GM11168 (cell line): ENCODE measurements around the gene CNTFR.
"Not testable (repeated sequence)": the region's sequence is repeated elsewhere in the genome, so short reads cannot be mapped to it uniquely, and the experiment has no call there.

ENCODE experiments used
- in situ Hi-C: fragments of 300-500 bp; cut with MboI; formaldehyde crosslinking; loops from one replicate; pipeline ENCODE4 v1.12.0; 2022; ENCODE audit warnings: low sequenced_read_pairs; ENCODE audit not compliant: unreplicated experiment

CNTFR gene

GRCh38 chr9:34589636-34590380 lies at the start of gene CNTFR:
CNTFR (minus strand) TSS chr9:34589724; CDS start chr9:34568981, 20,743 bp downstream.
- in situ Hi-C loops = no loop called here

- in situ Hi-C loops = not testable (repeated sequence)
These were observed 49.8 kb upstream of the CNTFR start for GRCh38 chr9:34639322-34639721.

- in situ Hi-C loops = no loop called here
These were observed 48.6 kb upstream of the CNTFR start for GRCh38 chr9:34638138-34638445.

GRCh38 chr9:34637356-34638137 lies 48.0 kb upstream of the CNTFR start, which contains the start of gene SIGMAR1:
SIGMAR1 (minus strand) TSS chr9:34637787; CDS start chr9:34637697, 90 bp downstream.
- in situ Hi-C loops = no loop called here

GRCh38 chr9:34636791-34637355 lies 47.3 kb upstream of the CNTFR start:
- in situ Hi-C loops = no loop called here

- in situ Hi-C loops = no loop called here
These were observed 46.0 kb upstream of the CNTFR start for GRCh38 chr9:34635556-34635955.

- in situ Hi-C loops = no loop called here
These were observed 45.2 kb upstream of the CNTFR start for GRCh38 chr9:34634551-34635248.

- in situ Hi-C loops = no loop called here
These were observed 44.5 kb upstream of the CNTFR start for GRCh38 chr9:34633851-34634550.

- in situ Hi-C loops = no loop called here
These were observed 43.6 kb upstream of the CNTFR start for GRCh38 chr9:34633166-34633565.

GRCh38 chr9:34630402-34631154 lies 41.1 kb upstream of the CNTFR start:
- in situ Hi-C loops = no loop called here

GRCh38 chr9:34629491-34629808 lies 39.9 kb upstream of the CNTFR start:
- in situ Hi-C loops = no loop called here

GRCh38 chr9:34628656-34629490 lies 39.3 kb upstream of the CNTFR start, which contains the start of gene ARID3C:
ARID3C (minus strand) TSS chr9:34629066; CDS start chr9:34628014, 1,052 bp downstream.
- in situ Hi-C loops = no loop called here

GRCh38 chr9:34627716-34628655 lies 38.5 kb upstream of the CNTFR start:
- in situ Hi-C loops = no loop called here

GRCh38 chr9:34625186-34625486 lies 35.6 kb upstream of the CNTFR start:
- in situ Hi-C loops = no loop called here

GRCh38 chr9:34624475-34625185 lies 35.1 kb upstream of the CNTFR start:
- in situ Hi-C loops = no loop called here

GRCh38 chr9:34623374-34624235 lies 34.1 kb upstream of the CNTFR start:
- in situ Hi-C loops = no loop called here
